ENCODE measurements around the gene DTX3. TPM values are rescaled to one million over a fixed set of nuclear protein-coding genes. Genes with fewer than 3 reads are reported as not detected.
"Not testable (repeated sequence)": the region's sequence is repeated elsewhere in the genome, so short reads cannot be mapped to it uniquely, and the experiment has no call there.

Gene DTX3
- total RNA-seq, 1 donor from 2014 or later = 21.7 TPM

DNA sequence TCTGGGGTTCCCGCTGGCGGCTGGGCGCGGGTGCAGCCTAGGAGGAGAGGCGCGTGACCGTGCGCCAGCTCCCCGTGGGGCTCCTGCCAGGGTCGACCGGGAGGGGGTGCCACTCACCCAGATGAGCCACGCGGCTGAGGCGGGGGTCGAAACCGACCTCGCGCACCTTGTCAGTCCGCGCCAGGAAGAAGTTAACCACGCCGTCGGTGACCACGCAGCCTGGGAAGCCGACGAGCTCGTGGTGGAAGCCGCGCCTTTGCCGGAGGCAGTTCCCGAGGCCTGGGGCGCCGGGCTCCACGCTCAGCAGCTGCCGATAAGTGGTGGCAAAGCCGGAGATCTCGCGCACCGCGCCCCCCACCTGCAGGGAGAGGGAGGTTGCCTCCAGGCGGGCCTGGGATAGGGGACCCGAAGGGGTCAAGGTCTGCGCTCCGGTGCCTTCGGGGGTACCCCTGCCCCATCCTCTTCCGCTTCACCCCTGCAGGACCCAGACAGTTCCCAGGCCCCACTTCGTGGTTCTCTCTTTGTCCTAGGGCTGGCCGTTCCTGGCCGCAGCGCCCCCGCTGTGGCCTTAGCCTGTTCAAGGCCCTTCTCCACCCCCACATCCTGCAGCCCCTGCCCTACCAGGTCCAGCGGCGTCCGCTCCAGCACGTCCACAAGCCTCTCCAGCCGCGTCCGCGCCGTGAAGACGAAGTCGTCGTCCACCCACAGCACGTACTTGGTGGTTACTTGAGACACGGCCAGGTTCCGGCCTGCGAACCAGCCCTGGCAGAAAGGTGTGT, 23.1 kb downstream of the DTX3 start:
- intact Hi-C loops (cut with micrococcal nuclease) = no loop called here
- peaks cover 3% of the 10 kb centered on the region for H3K36me3 Mint-ChIP-seq (ENCODE audit: low read depth)
- no peak for DNase-seq (ENCODE audit: low spot score)
- H3K4me3 Mint-ChIP-seq (ENCODE audit: low read depth) = no peak overlapping the region
- H3K4me1 Mint-ChIP-seq (ENCODE audit: low read depth) = peaks cover 3% of the 10 kb centered on the region
- peaks cover 84% of the 10 kb centered on the region for H3K27me3 Mint-ChIP-seq (ENCODE audit: low read depth)
- H3K27ac Mint-ChIP-seq = no peak overlapping the region
- H3K9me3 Mint-ChIP-seq = no peaks in the 10 kb centered on the region

DNA sequence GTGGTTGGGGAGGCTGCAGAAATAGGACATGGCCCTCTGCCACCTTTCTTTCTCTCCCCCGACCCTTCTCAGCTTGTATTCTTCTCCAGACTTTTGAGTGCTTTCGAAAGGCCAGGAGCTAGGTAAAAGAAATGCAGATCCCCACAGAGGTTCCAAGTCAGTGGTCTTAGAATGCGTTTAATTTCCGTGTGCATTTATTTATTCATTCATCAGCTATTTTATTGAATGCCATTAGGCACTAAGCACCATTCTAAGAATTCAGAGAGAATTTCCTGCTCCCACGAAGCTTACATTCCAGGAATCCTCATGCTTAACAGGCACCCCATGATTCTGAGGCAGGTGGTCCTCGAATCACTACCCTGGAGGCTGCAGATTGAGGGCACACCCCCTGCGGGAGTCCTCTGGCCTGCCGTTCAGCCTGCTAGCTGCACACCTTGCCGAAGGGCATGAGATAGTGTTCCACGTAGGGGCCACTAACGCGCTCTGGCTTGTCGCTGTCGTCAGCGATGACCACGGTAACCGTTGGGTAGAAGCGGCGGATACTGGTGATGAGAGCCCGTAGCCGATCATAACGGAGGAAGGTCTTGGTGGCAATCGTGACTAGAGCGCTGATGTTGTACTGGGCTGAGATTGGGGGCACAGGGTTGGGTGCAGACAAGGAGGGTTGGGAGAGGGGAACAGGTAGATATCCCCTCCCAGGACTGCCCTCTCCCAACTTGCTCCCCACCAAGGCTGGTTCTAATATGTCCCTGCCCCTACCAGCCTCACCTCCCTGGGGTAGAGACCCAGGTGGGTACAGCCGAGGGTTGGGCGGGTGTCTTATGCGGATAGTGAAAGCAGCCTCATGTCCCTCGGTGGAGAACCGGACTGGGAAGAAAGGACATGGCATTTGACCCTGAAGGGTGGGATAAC, 23.9 kb downstream of the DTX3 start:
- Mint-ChIP-seq H3K9me3 (no peaks in the 10 kb centered on the region), H3K27ac (no peak overlapping the region), H3K4me3 (ENCODE audit: low read depth) (no peak overlapping the region), H3K4me1 (ENCODE audit: low read depth) (peaks cover 4% of the 10 kb centered on the region), H3K36me3 (ENCODE audit: low read depth) (peaks cover 3% of the 10 kb centered on the region), H3K27me3 (ENCODE audit: low read depth) (peaks cover 81% of the 10 kb centered on the region)
- no peak for DNase-seq (ENCODE audit: low spot score)
- intact Hi-C loops (cut with micrococcal nuclease) = no loop called here

DNA sequence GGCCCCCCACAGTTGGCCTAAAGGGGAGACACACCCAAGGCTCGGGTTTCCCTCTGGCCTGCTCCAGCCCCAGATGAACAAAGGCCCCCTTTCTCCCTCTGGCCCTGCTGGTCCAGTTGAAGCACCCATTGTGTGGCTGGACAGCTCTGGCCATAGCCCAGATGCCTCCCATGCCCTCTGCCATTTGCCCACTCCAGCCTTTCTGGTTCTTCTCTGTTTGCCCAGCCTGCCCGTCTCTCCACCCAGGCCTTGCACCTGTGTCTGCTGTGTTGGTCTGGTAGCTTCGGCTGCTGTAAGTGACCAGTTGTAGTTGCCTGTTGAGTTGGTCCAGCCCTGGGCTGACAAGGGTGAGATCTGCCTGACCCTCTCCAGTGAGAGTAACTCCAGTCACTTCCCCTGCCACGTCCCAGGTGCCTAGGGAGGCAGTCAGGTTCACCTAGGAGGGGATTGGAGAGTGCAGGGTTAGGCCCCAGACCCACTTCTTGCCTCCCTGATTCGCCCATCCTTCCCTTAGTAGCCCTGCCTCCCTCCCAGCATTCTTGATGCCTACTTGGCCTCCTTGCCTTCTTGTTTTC, 25.4 kb downstream of the DTX3 start:
- DNase-seq (ENCODE audit: low spot score) = no peak
- H3K4me3 Mint-ChIP-seq (ENCODE audit: low read depth) = no peak overlapping the region

DNA sequence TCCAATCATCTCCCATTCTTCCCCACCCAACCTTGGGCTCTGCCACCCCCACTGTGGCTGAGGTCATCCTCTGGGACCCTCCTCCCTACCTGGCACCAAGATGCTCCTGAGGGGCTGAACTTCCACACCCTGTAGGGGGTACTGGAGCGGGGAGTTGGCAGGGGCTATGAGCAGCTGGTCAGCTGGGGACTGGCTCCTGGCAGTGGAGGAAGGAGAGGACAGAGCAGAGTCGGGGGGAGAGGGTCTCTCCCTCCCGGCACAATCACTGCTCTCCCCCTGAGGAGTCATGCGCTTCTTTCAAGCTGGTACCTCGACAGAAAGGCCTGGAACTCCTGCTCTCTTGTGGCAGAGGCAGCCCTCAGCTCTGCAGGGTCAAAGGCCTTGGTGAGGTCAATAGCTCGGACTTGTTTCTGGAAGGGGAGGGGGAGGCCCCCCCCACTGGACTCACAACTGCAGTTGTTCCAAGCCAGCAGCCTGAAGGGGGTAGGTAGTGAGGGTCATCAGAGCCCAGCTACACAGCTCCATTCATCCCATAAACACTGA, 26.3 kb downstream of the DTX3 start:
- H3K9me3 Mint-ChIP-seq = no peaks in the 10 kb centered on the region
- peaks cover 5% of the 10 kb centered on the region for H3K4me1 Mint-ChIP-seq (ENCODE audit: low read depth)
- H3K27me3 Mint-ChIP-seq (ENCODE audit: low read depth) = peaks cover 71% of the 10 kb centered on the region
- no peak for DNase-seq (ENCODE audit: low spot score)
- H3K36me3 Mint-ChIP-seq (ENCODE audit: low read depth) = peaks cover 3% of the 10 kb centered on the region
- no peak overlapping the region for H3K27ac Mint-ChIP-seq
- intact Hi-C loops (cut with micrococcal nuclease) = loop anchor here (5.0 kb wide), 2 partner anchors 111 to 404 kb away; partner anchors contain the start of gene SHMT2
- no peak overlapping the region for H3K4me3 Mint-ChIP-seq (ENCODE audit: low read depth)

More for the DNA sequence above, 25.4 kb downstream of the DTX3 start:
- Mint-ChIP-seq H3K36me3 (ENCODE audit: low read depth) (peaks cover 3% of the 10 kb centered on the region), H3K4me1 (ENCODE audit: low read depth) (peaks cover 5% of the 10 kb centered on the region), H3K27ac (no peak overlapping the region), H3K9me3 (no peaks in the 10 kb centered on the region), H3K27me3 (ENCODE audit: low read depth) (peaks cover 76% of the 10 kb centered on the region)
- intact Hi-C loops (cut with micrococcal nuclease) = loop anchor here (5.0 kb wide), 2 partner anchors 112 to 403 kb away; partner anchors contain the start of gene SHMT2

DNA sequence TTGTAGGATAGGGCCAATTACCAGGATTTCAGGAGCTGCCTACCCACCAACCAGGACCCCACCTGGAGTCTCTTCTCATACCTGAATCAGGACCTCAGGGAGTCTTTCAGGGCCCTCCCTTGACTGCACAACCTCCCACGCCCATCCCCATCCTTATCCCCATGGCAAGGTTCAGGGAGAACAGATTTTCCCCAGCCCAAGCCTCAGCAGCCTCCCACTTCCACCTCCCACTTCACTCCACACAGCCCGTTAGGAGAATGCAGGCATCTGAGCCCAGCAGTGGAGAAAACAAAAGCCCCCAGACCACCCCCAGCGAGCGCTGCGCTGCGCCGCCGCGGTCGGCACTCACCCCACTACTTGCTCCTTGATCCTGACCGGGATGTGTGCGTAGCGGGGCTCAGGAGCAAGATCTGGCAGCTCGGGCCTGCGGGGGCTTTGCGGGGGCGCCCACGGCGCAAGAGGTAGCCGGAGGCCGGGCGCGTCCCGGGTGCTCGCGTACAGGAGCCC, 27.0 kb downstream of the DTX3 start:
- H3K27me3 Mint-ChIP-seq (ENCODE audit: low read depth) = peaks cover 65% of the 10 kb centered on the region

DNA sequence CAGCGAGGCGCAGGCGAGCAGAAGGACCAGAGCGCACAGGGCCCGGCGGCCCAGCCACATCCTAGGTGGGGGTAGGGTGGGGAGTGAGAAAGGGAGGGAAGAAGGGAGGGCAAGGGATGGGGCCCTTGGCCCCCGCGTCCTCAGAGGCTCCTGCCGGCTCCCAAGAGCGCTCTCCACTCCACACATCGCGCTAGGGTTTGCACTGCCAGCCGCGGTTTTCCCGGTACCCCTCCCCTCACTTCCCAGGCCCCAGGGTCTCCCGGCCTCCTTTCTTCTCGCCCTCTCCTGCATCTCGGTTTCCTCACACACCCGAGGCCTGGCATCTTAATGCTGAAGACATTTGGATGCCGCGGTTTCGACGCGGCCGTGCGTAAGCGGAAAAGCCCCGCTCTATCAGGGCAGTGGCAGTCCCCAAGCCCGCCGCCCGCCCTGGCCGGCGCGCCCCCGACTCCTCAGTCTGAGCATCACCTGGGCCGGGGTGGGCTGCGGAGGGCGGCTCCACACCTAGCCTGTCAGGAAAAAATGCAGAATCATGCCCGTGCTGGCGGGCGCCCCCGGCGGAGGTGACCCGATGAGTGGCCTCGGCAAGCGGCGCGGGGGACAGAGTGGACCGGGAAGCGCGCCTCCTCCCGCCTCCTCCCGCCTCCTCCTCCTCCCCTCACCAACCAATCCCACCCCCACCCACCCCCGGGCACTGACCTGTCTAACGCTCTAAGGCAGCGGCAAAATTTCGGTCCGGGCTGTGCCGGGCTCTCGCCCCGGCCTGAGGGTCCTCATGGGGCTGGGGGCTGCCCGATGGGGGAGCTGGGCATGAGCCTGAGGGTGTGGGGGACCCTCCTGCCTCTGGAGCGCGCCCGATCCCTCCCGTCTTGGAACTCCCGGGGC, 27.7 kb downstream of the DTX3 start:
- H3K4me1 Mint-ChIP-seq (ENCODE audit: low read depth) = peaks cover 5% of the 10 kb centered on the region
- no peak overlapping the region for H3K27ac Mint-ChIP-seq
- H3K4me3 Mint-ChIP-seq (ENCODE audit: low read depth) = peak overlapping the region; percentile 74
- H3K27me3 Mint-ChIP-seq (ENCODE audit: low read depth) = peaks cover 61% of the 10 kb centered on the region
- H3K36me3 Mint-ChIP-seq (ENCODE audit: low read depth) = peaks cover 3% of the 10 kb centered on the region
- intact Hi-C loops (cut with micrococcal nuclease) = loop anchor here (2.0 to 5.0 kb wide), 3 partner anchors 62 to 405 kb away; partner anchors contain the start of genes OS9 and SHMT2
- no peak for DNase-seq (ENCODE audit: low spot score)
- no peaks in the 10 kb centered on the region for H3K9me3 Mint-ChIP-seq

More for the DNA sequence above, 27.0 kb downstream of the DTX3 start:
- intact Hi-C loops (cut with micrococcal nuclease) = loop anchor here (2.0 to 5.0 kb wide), 3 partner anchors 63 to 404 kb away; partner anchors contain the start of genes OS9 and SHMT2
- no peaks in the 10 kb centered on the region for H3K9me3 Mint-ChIP-seq
- H3K36me3 Mint-ChIP-seq (ENCODE audit: low read depth) = peaks cover 3% of the 10 kb centered on the region
- H3K4me1 Mint-ChIP-seq (ENCODE audit: low read depth) = peaks cover 5% of the 10 kb centered on the region
- no peak for DNase-seq (ENCODE audit: low spot score)
- H3K27ac Mint-ChIP-seq = no peak overlapping the region
- peak overlapping the region; percentile 74 for H3K4me3 Mint-ChIP-seq (ENCODE audit: low read depth)

DNA sequence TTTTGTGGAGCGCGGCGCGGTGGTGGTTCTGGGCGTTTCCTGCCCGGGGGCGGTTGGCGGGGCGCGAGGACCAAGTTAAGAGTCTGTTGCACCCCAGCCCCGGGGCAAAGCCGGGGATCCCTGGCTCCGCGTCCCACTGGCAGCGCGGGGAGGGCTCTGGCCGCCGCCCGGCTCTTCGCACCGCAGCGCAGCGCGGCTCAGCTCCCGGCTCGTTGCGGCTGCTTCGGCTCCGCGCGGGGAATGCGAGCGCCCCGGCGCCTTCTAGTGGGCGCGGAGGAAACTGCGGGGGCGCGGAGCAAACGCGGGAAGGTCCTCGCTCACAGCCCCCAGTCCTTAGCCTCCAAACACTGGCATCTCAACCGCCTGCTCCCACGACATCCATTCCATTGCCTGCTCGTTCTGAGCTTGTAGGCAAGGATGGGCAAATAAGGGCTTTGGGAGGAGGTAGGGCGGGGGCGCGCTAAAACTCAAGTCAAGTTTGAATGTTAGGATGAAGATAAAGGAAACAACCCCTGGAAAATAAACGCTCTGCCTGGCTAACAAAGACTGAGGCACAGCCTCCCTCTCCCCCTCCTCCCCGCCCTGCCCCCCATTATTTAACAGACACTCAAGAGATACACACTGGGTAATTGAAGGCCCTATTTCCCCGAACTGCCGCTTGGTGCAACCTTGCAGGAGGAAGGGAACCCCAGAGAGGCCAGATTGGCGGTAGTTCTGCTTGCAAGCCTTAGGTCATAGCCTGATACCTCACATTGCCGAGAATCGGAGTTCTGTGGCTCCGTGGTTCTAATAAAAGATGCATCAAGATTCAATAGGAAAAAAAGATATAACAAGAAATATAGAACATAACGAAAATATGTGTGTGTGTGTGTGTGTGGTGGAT, 28.6 kb downstream of the DTX3 start, which contains the start of gene B4GALNT1:
Gene B4GALNT1 (minus strand): TSS at position 244 of the 883 bp plus-strand sequence. CDS start 1,069 bp downstream, outside the sequence.
- Mint-ChIP-seq H3K27me3 (ENCODE audit: low read depth) (peaks cover 61% of the 10 kb centered on the region), H3K9me3 (no peaks in the 10 kb centered on the region), H3K27ac (no peak within 1 kb of the TSS), H3K36me3 (ENCODE audit: low read depth) (peaks cover 3% of the 10 kb centered on the region), H3K4me1 (ENCODE audit: low read depth) (peaks cover 2% of the 10 kb centered on the region), H3K4me3 (ENCODE audit: low read depth) (peak within 1 kb of the TSS; percentile 74)
- DNase-seq (ENCODE audit: low spot score) = peak; percentile 58
- intact Hi-C loops (cut with micrococcal nuclease) = loop anchor here (2.0 to 5.0 kb wide), 3 partner anchors 62 to 406 kb away; partner anchors contain the start of genes OS9 and SHMT2

DNA sequence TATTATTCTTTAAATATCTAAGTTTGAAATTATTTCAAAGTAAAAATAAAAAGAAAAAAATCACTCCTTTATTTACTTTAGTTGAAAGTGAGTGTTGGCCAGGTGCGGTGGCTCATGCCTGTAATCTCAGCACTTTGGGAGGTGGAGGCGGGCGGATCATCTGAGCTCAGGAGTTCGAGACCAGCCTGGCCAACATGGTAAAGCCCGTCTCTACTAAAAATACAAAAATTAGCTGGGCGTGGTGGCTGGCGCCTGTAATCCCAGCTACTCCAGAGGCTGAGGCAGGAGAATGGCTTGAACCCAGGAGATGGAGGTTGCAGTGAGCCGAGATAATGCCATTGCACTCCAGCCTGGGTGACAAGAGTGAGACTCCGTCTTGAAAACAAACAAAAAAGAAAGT, 32.1 kb downstream of the DTX3 start:
- H3K4me1 Mint-ChIP-seq (ENCODE audit: low read depth); DNase-seq (ENCODE audit: low spot score); H3K36me3 Mint-ChIP-seq (ENCODE audit: low read depth); H3K27ac Mint-ChIP-seq; intact Hi-C loops (cut with micrococcal nuclease); H3K4me3 Mint-ChIP-seq (ENCODE audit: low read depth); H3K9me3 Mint-ChIP-seq: not testable (repeated sequence)
- peaks cover 46% of the 10 kb centered on the region for H3K27me3 Mint-ChIP-seq (ENCODE audit: low read depth)

DNA sequence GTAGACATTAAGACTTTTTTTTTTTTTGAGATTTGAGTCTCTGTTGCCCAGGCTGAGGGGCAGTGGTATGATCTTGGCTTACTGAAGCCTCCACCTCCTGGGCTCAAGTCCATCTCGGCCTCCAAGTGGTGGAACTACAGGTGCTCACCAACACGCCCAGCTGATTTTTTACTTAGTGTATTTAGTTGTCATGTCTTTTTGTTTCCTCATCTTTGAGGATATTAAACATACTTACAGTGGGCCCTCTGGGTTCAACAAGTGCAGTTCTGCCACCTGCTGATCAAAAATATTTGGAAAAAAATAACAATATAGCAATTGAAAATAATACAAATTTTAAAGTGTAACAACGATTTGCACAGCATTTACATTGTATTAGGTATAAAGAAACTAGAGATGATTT, 32.7 kb downstream of the DTX3 start:
- no peak overlapping the region for H3K4me3 Mint-ChIP-seq (ENCODE audit: low read depth)
- no peak overlapping the region for H3K27ac Mint-ChIP-seq
- peaks cover 3% of the 10 kb centered on the region for H3K4me1 Mint-ChIP-seq (ENCODE audit: low read depth)
- DNase-seq (ENCODE audit: low spot score) = no peak
- no peaks in the 10 kb centered on the region for H3K9me3 Mint-ChIP-seq
- H3K27me3 Mint-ChIP-seq (ENCODE audit: low read depth) = peaks cover 41% of the 10 kb centered on the region
- no peaks in the 10 kb centered on the region for H3K36me3 Mint-ChIP-seq (ENCODE audit: low read depth)
- intact Hi-C loops (cut with micrococcal nuclease) = no loop called here

DNA sequence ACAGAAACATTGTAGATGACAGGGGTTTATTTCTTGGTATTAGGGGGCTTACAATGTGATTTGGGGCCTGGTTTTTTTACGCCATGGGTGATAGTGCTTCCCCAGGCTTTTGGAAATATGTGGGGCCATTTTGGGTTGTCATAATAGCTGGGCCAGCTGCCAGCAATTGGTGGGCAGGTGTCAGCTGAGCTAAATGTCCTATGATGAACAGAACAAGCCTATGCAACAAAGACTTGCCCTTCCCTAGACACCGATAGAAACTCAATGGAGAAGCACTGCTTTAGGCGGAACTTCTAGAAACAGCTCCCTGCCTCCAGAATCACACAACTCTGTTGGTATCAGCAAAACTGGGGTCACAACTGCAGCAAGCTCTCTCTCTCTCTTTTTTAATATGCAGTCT, 33.5 kb downstream of the DTX3 start:
- peaks cover 3% of the 10 kb centered on the region for H3K4me1 Mint-ChIP-seq (ENCODE audit: low read depth)
- H3K36me3 Mint-ChIP-seq (ENCODE audit: low read depth) = no peaks in the 10 kb centered on the region
- no peak overlapping the region for H3K4me3 Mint-ChIP-seq (ENCODE audit: low read depth)
- H3K27ac Mint-ChIP-seq = no peak overlapping the region
- H3K9me3 Mint-ChIP-seq = no peaks in the 10 kb centered on the region
- no peak for DNase-seq (ENCODE audit: low spot score)
- intact Hi-C loops (cut with micrococcal nuclease) = no loop called here
- H3K27me3 Mint-ChIP-seq (ENCODE audit: low read depth) = peaks cover 41% of the 10 kb centered on the region

Measured in activated T-helper 2 cell treated with anti-CD3 and anti-CD28 coated beads, Interferon-gamma antibody, Interleukin-2, Interleukin-4, amounts not matched to agents 10 μg/mL and 5 μg/mL and 100 μg/mL, durations not matched to agents 14 hours and 24 hours and 36 hours (primary cell).